OCI-LY3 (cell line): Measurements from ENCODE around the gene BRMS1.

Source experiments
- CTCF ChIP-seq: fragments of 200-600, 300-600 bp; sonication (generic); IDR thresholded peaks from 2 replicates; pipeline ENCODE4 v1.5.1; 2014; ENCODE audit warnings: antibody characterized with exemption, low read length, low read depth
- EZH2phosphoT487 ChIP-seq: fragments of 200-600 bp; shearing (Covaris generic); IDR thresholded peaks from 2 replicates; pipeline ENCODE4 v1.6.1; 2018; ENCODE audit warnings: antibody characterized with exemption, mixed run types, low read depth

GRCh38 chr11:66365711-66366619 is 21.1 kb upstream of the BRMS1 start:
- no peak for TF ChIP-seq EZH2phosphoT487
- TF ChIP-seq CTCF = no peak
